Panc1 (cell line): ENCODE measurements around the gene WDR26.

Experiments
- CTCF ChIP-seq: fragments of 450-650 bp; IDR thresholded peaks from 2 replicates; pipeline ENCODE4 v1.5.1; 2017; ENCODE audit warnings: mild to moderate bottlenecking
- TCF7L2 ChIP-seq: IDR thresholded peaks from 2 replicates; pipeline ENCODE4 v1.6.1; 2011; ENCODE audit warnings: mild to moderate bottlenecking, low read depth, low read length, inconsistent platforms

GRCh38 chr1:224407571-224408293, 26.9 kb downstream of the WDR26 start:
- no peak for TF ChIP-seq CTCF
- TF ChIP-seq TCF7L2: no peak
